Measurements from ENCODE around the gene CAPN13. TPM values are rescaled to one million over a fixed set of nuclear protein-coding genes. Genes with fewer than 3 reads are reported as not detected.

The CAPN13 gene
- total and polyA plus RNA-seq, 2 experiments from 2014 or later, result 0.50 to 0.94 TPM

DNA sequence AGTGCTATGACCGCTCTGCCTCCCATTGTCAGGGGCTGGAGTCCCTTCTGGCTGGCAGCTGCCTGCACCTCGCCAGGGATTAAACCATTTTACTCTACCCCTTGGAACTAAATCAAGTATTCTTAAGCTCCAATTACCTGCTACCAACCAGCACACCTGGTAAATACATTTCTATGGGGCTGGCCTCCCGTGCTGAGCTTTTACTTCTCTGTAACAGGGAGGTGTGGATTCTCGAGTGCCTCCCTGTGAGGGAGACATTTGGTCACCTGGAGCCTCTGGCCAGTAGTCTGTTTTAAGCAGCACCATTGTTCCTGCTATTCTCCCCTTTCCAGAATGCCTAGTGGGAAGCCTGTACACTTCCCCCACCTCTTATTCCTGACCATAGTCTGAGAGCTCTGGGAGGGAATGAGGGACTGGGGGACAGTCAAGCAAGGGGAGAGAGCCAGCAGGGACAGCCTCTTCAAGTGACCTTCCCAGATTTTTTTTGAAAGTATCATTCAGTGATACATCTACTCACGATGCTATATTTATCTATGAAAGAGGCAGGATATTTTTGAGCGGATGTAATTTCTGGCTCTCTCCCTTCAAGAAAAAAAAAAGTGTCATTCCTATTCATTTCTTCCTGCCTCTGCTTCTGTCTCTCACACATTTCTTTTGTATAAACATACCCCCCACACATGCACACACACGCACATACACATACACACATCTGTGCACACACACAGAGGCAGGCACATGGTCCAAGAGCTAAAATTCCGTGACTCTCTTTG is 112.8 kb downstream of the CAPN13 start:
- no peak for ATAC-seq
- H4K20me1 ChIP-seq (replicated peaks; ENCODE audit: insufficient read depth), result no peaks in the 10 kb centered on the region
- TF ChIP-seq ZNF114 (CRISPR knock-in tag; IDR thresholded peaks at IDR 0.05) (no peak), JUNB (IDR thresholded peaks at IDR 0.05; ENCODE audit: unreplicated experiment) (no peak), POLR2AphosphoS5 (IDR thresholded peaks at IDR 0.05; ENCODE audit: low read depth) (no peak), STAT1 (IDR thresholded peaks at IDR 0.05; ENCODE audit: unreplicated experiment) (no peak), CTCF (conservative IDR thresholded peaks at IDR 0.05; ENCODE audit: low read depth in 2 of 2) (no peak), ZNF462 (CRISPR knock-in tag; IDR thresholded peaks at IDR 0.05) (no peak)
- peaks cover 10% of the 10 kb centered on the region for H3K36me3 Mint-ChIP-seq (ENCODE audit: low read depth)
- no peak for DNase-seq (ENCODE audit: low spot score)
- H3K27me3 ChIP-seq (ENCODE audit: insufficient read depth), result no peaks in the 10 kb centered on the region
- H3K9me2 ChIP-seq (ENCODE audit: insufficient read depth), result no peaks in the 10 kb centered on the region
- no peaks in the 10 kb centered on the region for H3F3A ChIP-seq (replicated peaks; ENCODE audit: low read depth)
- H2AFZ ChIP-seq, result no peak overlapping the region
- peaks cover 27% of the 10 kb centered on the region for H3K9me3 Mint-ChIP-seq
- H3K4me2 ChIP-seq, result no peak overlapping the region
- H3K4me1 Mint-ChIP-seq, result no peaks in the 10 kb centered on the region; the same call in 2 of the 3 replicates
- H3K36me3 ChIP-seq (ENCODE audit: insufficient read depth), result peaks cover 7% of the 10 kb centered on the region; the same call in 1 of the 2 replicates
- no peak overlapping the region for H3K4me3 Mint-ChIP-seq
- no peaks in the 10 kb centered on the region for H3K79me2 ChIP-seq (replicated peaks; ENCODE audit: insufficient read depth)
- H3K4me3 ChIP-seq, result no peak overlapping the region
- H3K27ac ChIP-seq (ENCODE audit: low read depth), result no peak overlapping the region
- H3K27me3 Mint-ChIP-seq (ENCODE audit: insufficient read depth, low read depth, poor library complexity), result peaks cover 8% of the 10 kb centered on the region
- H3K4me1 ChIP-seq (ENCODE audit: insufficient read depth), result peaks cover 2% of the 10 kb centered on the region; the same call in 1 of the 2 replicates
- no peak overlapping the region for H3K27ac Mint-ChIP-seq
